NCI-H1436 treated with DMSO at 0.1 percent for 48 hours (cell line): Measurements from ENCODE around the gene FCMR.

Experiments
- DNase-seq: peaks from one replicate; lab custom pipeline; 2025; lab: John Stamatoyannopoulos, UW

The FCMR gene

GRCh38 chr1:206923009-206923960 lies 1.5 kb upstream of the FCMR start:
- no peak for DNase-seq

- DNase-seq = no peak
These were observed 783 bp upstream of the FCMR start for GRCh38 chr1:206922524-206922923.

- DNase-seq = no peak
These were observed 3.7 kb downstream of the FCMR start for GRCh38 chr1:206918076-206918475.

GRCh38 chr1:206916000-206916709 lies 5.6 kb downstream of the FCMR start:
- DNase-seq = no peak

GRCh38 chr1:206915030-206915735 lies 6.6 kb downstream of the FCMR start:
- no peak for DNase-seq

- no peak for DNase-seq
These were observed 7.8 kb downstream of the FCMR start for GRCh38 chr1:206913766-206914537.

- peak; percentile 12 for DNase-seq
These were observed 9.2 kb downstream of the FCMR start for GRCh38 chr1:206912445-206913095.

- DNase-seq = no peak
These were observed 10.6 kb downstream of the FCMR start for GRCh38 chr1:206911064-206911663.

GRCh38 chr1:206909883-206910318 lies 11.8 kb downstream of the FCMR start:
- DNase-seq = no peak

GRCh38 chr1:206909161-206909882 lies 12.4 kb downstream of the FCMR start:
- peak; percentile 49 for DNase-seq

GRCh38 chr1:206908038-206908437 lies 13.7 kb downstream of the FCMR start:
- DNase-seq = no peak

GRCh38 chr1:206907304-206907991 lies 14.3 kb downstream of the FCMR start:
- DNase-seq = no peak

GRCh38 chr1:206905295-206906164 lies 16.2 kb downstream of the FCMR start:
- DNase-seq = no peak

GRCh38 chr1:206904423-206905142 lies 17.2 kb downstream of the FCMR start:
- DNase-seq = no peak

- no peak for DNase-seq
These were observed 18.1 kb downstream of the FCMR start for GRCh38 chr1:206903687-206904086.

GRCh38 chr1:206902702-206903101 lies 19.0 kb downstream of the FCMR start:
- no peak for DNase-seq

- no peak for DNase-seq
These were observed 19.8 kb downstream of the FCMR start for GRCh38 chr1:206901944-206902343.

- DNase-seq = no peak
These were observed 21.6 kb downstream of the FCMR start for GRCh38 chr1:206900149-206900548.
